ENCODE data around the gene RPS6KA3.

GRCh38 chrX:20251691-20252090 lies 15.0 kb downstream of the RPS6KA3 start:
- no peak for TF ChIP-seq CTCF (IDR thresholded peaks at IDR 0.05)
- TF ChIP-seq POLR2A (IDR thresholded peaks at IDR 0.05): no peak
- TF ChIP-seq POLR2AphosphoS5 (IDR thresholded peaks at IDR 0.05): no peak
